Common myeloid progenitor, CD34-positive (primary cell): ENCODE data around the gene KCNC1.

Source experiments
- CTCF ChIA-PET: fragments of 350-600 bp; sonication (Branson Sonifier 250); formaldehyde crosslinking; loops from one replicate; lab custom pipeline; 2021; ENCODE audit warnings: antibody characterized with exemption; lab: Charles Lee
- POLR2A ChIA-PET: fragments of 350-600 bp; sonication (Branson Sonifier 250); formaldehyde crosslinking; loops from one replicate; lab custom pipeline; 2021; ENCODE audit warnings: antibody characterized with exemption; lab: Charles Lee
- DNase-seq, 3 donors: peaks; one replicate each; pipeline versions ENCODE4 v3.0.0 to v3.0.0-alpha.2; 2013
- H3K27ac ChIP-seq, 2 experiments: 1 replicate in 1 of 2; 2 replicates in 1 of 2; pipeline ENCODE4 v1.7.0; 2013; ENCODE audit warnings: inconsistent platforms in 2 of 2, low read length in 2 of 2, mild to moderate bottlenecking in 2 of 2, low read depth in 1 of 2, moderate library complexity in 1 of 2; ENCODE audit not compliant: severe bottlenecking in 2 of 2, insufficient read depth in 1 of 2, poor library complexity in 1 of 2
- H3K27me3 ChIP-seq, 5 experiments: replicated peaks in 2 of 5; 1 replicate in 3 of 5; 2 replicates in 2 of 5; pipeline versions ENCODE4 v1.6.1 to v1.7.0; 2013; ENCODE audit warnings: low read length in 4 of 5, mild to moderate bottlenecking in 2 of 5, moderate library complexity in 2 of 5, inconsistent platforms in 1 of 5; ENCODE audit not compliant: insufficient read depth in 5 of 5, control insufficient read depth in 4 of 5
- H3K36me3 ChIP-seq, 4 experiments: 1 replicate in 2 of 4; 2 replicates in 2 of 4; pipeline versions ENCODE4 v1.6.1 to v1.7.0; 2013; ENCODE audit warnings: low read length in 3 of 4, control low read depth in 1 of 4, mild to moderate bottlenecking in 1 of 4; ENCODE audit not compliant: control insufficient read depth in 4 of 4, insufficient read depth in 4 of 4
- H3K4me1 ChIP-seq, 4 experiments: 1 replicate in 3 of 4; 2 replicates in 1 of 4; pipeline versions ENCODE4 v1.6.1 to v1.7.1; 2013; ENCODE audit warnings: low read length in 3 of 4, mild to moderate bottlenecking in 3 of 4, control low read depth in 1 of 4, inconsistent platforms in 1 of 4, moderate library complexity in 1 of 4; ENCODE audit not compliant: control insufficient read depth in 4 of 4, insufficient read depth in 4 of 4; ENCODE audit errors: control extremely low read depth in 1 of 4
- H3K4me3 ChIP-seq, 7 experiments: 1 replicate in 4 of 7; 2 replicates in 3 of 7; pipeline versions ENCODE4 v1.5.1 to v1.7.0; 2013; ENCODE audit warnings: mild to moderate bottlenecking in 7 of 7, low read length in 6 of 7, moderate library complexity in 6 of 7, inconsistent platforms in 2 of 7, low read depth in 2 of 7, control low read depth in 1 of 7; ENCODE audit not compliant: insufficient read depth in 4 of 7, control insufficient read depth in 1 of 7; ENCODE audit errors: extremely low read depth in 1 of 7
- H3K9me3 ChIP-seq, 5 experiments: 1 replicate in 4 of 5; 2 replicates in 1 of 5; pipeline versions ENCODE4 v1.6.1 to v1.7.1; 2013; ENCODE audit warnings: low read length in 4 of 5, mild to moderate bottlenecking in 2 of 5, inconsistent platforms in 1 of 5, low read depth in 1 of 5, moderate library complexity in 1 of 5; ENCODE audit not compliant: control insufficient read depth in 4 of 5, insufficient read depth in 2 of 5; ENCODE audit errors: control extremely low read depth in 1 of 5
- WGBS: methylation state at CpG from one replicate; pipeline ENCODE4 v1.1.5; 2013; ENCODE audit not compliant: insufficient coverage; 5-methylcytosine and 5-hydroxymethylcytosine counted together

The KCNC1 gene

DNA sequence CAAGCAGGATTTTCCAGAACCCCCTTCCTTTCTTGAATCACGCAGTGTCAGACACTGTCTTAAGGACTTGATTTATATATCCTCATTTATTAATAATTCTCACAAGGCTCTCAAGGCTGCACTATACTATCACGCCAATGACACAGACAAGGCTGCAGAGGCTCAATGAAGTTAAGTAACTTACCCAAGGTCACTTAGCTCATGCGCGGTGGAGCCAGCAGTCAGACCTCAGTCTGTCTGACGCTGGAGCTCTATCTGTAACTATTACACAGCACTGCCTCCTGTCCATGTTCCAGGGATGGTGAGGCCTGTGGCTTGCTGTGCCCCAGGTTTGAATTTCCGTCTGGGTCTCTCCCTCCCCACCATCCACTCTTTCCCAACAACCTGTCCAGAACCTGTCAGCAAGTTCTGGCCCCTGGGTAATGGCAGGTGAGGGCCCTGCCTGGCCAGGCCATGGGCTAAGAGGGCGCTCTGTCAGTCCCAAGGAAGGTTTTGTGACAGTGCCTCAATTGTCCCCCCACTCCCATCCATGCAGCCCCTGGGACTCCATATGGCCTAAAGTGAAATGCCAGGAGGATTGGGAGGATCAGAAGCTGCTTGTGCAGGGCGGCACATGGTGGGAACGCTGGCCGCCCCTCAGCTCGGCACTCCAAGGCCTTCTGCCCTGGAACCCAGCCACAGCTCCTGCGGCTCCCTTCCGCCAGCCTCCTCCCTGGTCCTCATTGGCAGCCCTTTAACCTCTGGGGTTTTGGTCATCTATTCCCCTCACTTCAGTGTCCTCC is 8.6 kb downstream of the KCNC1 start:
- H3K9me3 ChIP-seq = no peaks in the 10 kb centered on the region
- DNase-seq = no peak
- CTCF ChIA-PET = interaction anchor here (0.6 to 1.9 kb wide), 4 partner anchors 9 to 273 kb away, joined by 4 to 6 read pairs (median 5); partner anchors contain the start of gene KCNC1
- H3K4me1 ChIP-seq = no peaks in the 10 kb centered on the region
- no peaks in the 10 kb centered on the region for H3K36me3 ChIP-seq
- H3K27me3 ChIP-seq = peaks cover 0 to 52% (median 13%) of the 10 kb centered on the region in 5 experiments
- no peak overlapping the region for H3K27ac ChIP-seq
- 89% methylated on average over 13 of the region's 13 CpGs for WGBS
- no peak overlapping the region for H3K4me3 ChIP-seq
- POLR2A ChIA-PET = no interaction called here

DNA sequence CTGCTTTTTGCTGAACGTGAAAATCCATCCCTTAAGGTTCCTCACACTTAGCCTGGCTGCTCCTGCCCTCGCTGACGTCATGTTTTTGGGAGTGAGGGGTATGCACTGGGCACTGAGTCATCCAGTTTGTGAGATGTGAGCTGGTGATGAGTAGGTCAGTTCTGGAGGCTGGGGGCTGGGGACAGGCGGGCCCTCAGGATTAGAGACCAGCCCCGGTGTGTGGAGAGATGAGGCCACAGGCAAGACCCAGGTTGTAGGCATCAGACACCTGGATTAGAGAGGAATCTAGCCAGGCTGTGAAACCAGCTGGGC is 9.2 kb downstream of the KCNC1 start:
- no peak overlapping the region for H3K4me3 ChIP-seq
- no peaks in the 10 kb centered on the region for H3K9me3 ChIP-seq
- no peak overlapping the region for H3K27ac ChIP-seq
- POLR2A ChIA-PET = no interaction called here
- CTCF ChIA-PET = interaction anchor here (0.6 to 1.4 kb wide), 3 partner anchors 10 to 273 kb away, joined by 3 to 5 read pairs (median 5); partner anchors contain the start of gene KCNC1
- WGBS = 100% methylated on average over 2 of the region's 5 CpGs
- DNase-seq = no peak
- H3K27me3 ChIP-seq = peaks cover 0 to 47% (median 13%) of the 10 kb centered on the region in 5 experiments
- H3K4me1 ChIP-seq = no peaks in the 10 kb centered on the region
- no peaks in the 10 kb centered on the region for H3K36me3 ChIP-seq

DNA sequence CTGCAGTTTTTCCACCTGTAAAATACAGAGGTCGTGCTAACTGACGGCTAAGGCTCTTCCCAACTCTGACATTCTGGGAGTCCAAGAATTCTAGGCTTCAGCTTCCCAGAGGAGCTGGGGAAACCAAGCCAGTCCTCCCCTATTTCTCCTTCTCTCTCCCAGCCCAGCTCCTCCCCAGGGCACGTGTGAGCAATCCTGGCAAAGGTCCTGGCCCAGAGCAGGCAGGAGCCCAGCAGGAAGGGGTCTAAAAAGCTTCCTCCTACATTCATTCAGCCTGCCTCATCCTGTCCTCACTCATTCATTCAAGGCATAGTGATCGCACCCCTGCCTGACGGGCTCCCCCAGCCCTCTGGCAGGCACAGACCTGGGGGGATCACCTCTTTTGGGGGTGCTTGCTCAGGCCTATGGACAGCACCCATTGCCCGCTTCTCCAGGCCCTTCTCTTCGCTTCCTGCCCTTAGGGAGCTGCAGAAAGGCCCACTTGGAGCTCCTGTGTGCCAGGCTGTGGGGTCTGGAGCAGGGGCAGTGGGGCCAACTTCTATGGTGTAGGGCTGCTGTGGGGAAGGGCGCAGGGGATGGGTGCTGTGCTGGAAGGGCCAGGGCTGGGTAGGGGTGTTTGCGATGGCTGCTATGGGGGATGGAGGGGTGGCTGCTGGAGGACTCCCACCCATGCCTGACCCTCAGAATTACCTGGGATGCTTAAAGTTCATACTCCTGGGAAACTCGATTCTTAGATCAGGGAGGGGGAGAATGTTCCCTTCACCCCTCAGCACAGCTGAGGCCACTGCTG is 9.8 kb downstream of the KCNC1 start:
- H3K27me3 ChIP-seq = peaks cover 0 to 41% (median 10%) of the 10 kb centered on the region in 5 experiments
- H3K36me3 ChIP-seq = no peaks in the 10 kb centered on the region
- CTCF ChIA-PET = interaction anchor here (0.6 to 1.4 kb wide), 3 partner anchors 10 to 272 kb away, joined by 3 to 5 read pairs (median 5); partner anchors contain the start of gene KCNC1
- H3K4me1 ChIP-seq = no peaks in the 10 kb centered on the region
- POLR2A ChIA-PET = no interaction called here
- no peak overlapping the region for H3K27ac ChIP-seq
- H3K4me3 ChIP-seq = no peak overlapping the region
- WGBS = 95% methylated on average over 6 of the region's 10 CpGs
- no peak for DNase-seq
- no peaks in the 10 kb centered on the region for H3K9me3 ChIP-seq

DNA sequence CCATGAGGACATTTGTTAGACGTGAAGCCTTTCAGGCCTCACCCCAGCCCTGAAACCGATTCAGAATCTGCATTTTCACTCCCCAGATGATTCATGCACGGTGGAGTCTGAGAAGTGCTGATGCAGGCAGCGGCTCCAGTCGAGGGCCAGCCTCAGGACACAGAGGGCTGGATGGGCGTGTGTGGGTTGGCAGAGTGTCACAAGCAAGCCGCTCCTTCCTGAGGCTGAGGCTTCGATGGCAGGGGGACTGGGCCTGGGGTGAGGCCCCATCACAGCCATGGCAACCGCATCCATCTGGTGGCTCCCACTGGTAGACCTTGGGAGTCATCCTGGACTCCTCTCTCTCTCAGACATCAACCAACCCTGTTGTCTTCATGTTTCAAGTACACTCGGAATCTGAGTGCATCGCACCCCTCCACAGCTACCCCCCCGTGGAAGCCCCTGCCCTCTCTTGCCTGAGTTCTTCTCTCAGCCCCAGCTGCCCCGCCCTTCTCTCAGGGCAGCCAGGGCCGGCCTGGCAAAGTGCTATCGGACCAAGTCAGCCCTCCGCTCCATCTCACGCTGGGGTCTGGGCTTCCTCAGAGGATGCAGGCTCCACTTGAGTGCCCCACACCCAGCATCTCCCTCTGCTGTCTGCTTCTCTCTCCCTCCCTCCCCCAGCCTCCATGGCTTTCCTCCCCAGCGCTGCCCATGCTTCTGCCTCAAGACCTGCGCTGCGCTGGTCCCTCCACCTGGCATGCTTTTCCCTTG is 10.6 kb downstream of the KCNC1 start:
- Histone ChIP-seq H3K4me3 (no peak overlapping the region), H3K27ac (no peak overlapping the region), H3K36me3 (no peaks in the 10 kb centered on the region), H3K9me3 (no peaks in the 10 kb centered on the region), H3K27me3 (peaks cover 0 to 34% (median 7%) of the 10 kb centered on the region in 5 experiments), H3K4me1 (no peaks in the 10 kb centered on the region)
- ChIA-PET CTCF (interaction anchor here (1.2 kb wide), 1 partner anchor 14 kb away, joined by 3 read pairs; no protein-coding TSS in a partner anchor), POLR2A (no interaction called here)
- no peak for DNase-seq
- WGBS = 90% methylated on average over 16 of the region's 20 CpGs

DNA sequence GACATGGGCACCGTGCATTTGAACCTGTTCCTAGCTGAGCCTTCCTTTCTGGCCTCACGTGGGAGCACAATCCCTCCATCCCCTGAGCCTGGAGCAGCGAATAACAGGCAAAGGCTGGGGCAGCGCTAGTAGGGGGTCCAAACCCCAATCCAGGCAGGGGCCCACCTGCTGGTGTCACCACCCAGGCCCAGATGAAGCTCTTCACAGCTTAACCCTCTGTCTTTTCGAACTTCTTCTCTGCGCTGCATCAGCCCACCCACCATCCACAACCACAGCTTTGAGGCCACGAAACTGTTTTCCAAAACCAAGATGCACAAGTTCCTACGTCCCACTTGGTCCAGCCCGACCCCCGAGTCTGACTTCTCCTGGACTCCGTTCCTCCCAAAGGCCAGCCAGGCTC is 11.5 kb downstream of the KCNC1 start:
- WGBS = 91% methylated on average over 10 of the region's 11 CpGs
- Histone ChIP-seq H3K9me3 (no peaks in the 10 kb centered on the region), H3K36me3 (no peaks in the 10 kb centered on the region), H3K27ac (no peak overlapping the region), H3K4me1 (no peaks in the 10 kb centered on the region), H3K4me3 (no peak overlapping the region), H3K27me3 (peaks cover 0 to 27% (median 5%) of the 10 kb centered on the region in 5 experiments)
- CTCF ChIA-PET = no interaction called here
- POLR2A ChIA-PET = no interaction called here
- no peak for DNase-seq

DNA sequence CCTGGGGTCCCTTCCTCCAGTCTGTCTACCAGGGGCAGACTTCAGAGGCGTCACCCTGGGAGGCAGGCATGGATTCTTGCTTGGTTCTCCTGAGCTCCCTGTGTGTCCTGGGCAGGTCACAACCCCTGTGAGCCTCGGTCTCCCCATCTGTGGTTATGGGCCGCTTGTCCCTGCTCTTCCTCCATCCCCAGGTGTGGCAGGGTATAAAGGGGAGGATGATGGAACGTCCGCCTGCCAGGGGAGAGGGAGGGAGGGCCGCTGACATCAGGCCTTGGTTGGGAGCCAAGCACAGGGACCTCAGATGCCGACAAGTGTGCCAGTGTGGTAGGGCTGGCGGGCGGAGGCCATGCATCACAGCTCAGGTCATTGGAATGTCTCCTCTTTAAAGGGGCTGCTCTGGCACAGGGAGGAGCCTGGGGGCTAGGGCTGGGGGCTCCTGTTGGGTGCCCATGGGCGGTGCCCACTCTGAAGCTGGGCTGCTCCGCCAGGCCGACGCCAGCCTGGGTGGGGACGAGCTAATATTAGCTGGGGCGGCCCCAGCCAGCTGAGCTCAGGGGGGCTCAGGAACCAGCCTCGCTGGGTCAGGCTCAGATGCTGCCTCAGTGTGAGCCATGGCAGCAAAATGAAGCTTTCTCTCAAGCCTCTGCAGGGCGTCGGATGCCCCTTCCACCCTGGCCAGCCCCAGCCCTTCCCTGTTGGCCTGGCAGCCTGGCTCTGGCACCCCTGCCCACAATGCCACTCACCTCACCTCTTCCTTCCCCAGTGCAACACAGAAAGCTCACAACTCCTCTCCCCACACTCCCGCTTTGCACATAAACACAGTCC is 12.8 kb downstream of the KCNC1 start:
- peaks cover 0 to 30% (median 5%) of the 10 kb centered on the region in 5 experiments for H3K27me3 ChIP-seq
- H3K4me3 ChIP-seq = no peak overlapping the region
- CTCF ChIA-PET = no interaction called here
- H3K9me3 ChIP-seq = no peaks in the 10 kb centered on the region
- DNase-seq = no peak
- WGBS = 85% methylated on average over 17 of the region's 19 CpGs
- H3K4me1 ChIP-seq = no peaks in the 10 kb centered on the region
- no peak overlapping the region for H3K27ac ChIP-seq
- no peaks in the 10 kb centered on the region for H3K36me3 ChIP-seq
- POLR2A ChIA-PET = no interaction called here
